ENCODE data around the gene BIN1. TPM values are rescaled to one million over a fixed set of nuclear protein-coding genes. Genes with fewer than 3 reads are reported as not detected.

The BIN1 gene
- total RNA-seq, 1 donor from 2014 or later: 11.8 TPM

DNA sequence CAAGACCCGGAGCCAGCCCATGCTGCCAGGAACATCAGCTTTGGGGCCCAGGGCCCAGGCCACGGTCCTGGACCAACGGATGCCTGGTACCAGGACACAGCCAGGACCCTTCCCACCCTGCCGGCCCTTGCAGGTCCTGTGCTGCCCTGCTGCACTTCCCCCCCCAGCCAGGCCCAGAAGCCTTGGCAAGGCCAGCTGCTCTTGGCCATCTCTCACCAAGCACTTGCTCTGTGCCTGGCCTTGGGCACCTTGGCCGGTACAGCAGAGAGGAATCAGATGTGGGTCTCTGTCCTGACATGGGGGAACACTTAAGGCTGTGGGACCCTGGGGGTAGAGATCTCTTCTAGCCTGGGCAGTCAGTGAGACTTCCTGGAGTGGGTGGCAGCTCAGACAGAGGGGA is 28.9 kb downstream of the BIN1 start:
- DNase-seq (ENCODE audit: low read depth) (no peak), FAIRE-seq (no peak)
- no peak overlapping the region for H3K4me3 ChIP-seq (ENCODE audit: low read depth, low read length)
- H3K36me3 ChIP-seq (ENCODE audit: control insufficient read depth, insufficient read depth, low read length): no peaks in the 10 kb centered on the region
- H3K27me3 ChIP-seq (ENCODE audit: control insufficient read depth, insufficient read depth, low read length): no peaks in the 10 kb centered on the region
- TF ChIP-seq, protein P1, sequence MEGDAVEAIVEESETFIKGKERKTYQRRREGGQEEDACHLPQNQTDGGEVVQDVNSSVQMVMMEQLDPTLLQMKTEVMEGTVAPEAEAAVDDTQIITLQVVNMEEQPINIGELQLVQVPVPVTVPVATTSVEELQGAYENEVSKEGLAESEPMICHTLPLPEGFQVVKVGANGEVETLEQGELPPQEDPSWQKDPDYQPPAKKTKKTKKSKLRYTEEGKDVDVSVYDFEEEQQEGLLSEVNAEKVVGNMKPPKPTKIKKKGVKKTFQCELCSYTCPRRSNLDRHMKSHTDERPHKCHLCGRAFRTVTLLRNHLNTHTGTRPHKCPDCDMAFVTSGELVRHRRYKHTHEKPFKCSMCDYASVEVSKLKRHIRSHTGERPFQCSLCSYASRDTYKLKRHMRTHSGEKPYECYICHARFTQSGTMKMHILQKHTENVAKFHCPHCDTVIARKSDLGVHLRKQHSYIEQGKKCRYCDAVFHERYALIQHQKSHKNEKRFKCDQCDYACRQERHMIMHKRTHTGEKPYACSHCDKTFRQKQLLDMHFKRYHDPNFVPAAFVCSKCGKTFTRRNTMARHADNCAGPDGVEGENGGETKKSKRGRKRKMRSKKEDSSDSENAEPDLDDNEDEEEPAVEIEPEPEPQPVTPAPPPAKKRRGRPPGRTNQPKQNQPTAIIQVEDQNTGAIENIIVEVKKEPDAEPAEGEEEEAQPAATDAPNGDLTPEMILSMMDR (IDR thresholded peaks at IDR 0.05; ENCODE audit: insufficient read depth, low read length, severe bottlenecking): no peak

DNA sequence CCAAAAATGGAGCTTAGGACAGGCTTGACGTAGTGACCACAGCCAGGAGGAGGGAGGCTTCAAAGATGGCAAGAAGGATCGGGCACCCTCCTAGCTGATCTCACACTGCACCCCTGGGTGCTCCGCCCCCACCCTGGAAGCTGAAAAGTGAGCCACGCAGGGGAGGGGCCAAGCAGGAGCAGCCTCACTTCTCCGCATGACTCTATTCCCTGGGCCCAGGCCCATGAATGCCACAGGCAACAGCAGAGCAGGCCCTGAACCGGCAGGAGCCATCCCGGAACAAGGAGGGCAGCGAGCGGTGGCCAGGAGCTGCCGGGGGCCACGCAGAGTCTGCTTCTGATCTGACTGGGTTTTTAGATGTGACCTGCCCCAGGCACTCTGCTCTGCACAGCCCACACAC is 30.0 kb downstream of the BIN1 start:
- Histone ChIP-seq H3K36me3 (ENCODE audit: control insufficient read depth, insufficient read depth, low read length) (no peaks in the 10 kb centered on the region), H3K27me3 (ENCODE audit: control insufficient read depth, insufficient read depth, low read length) (no peaks in the 10 kb centered on the region), H3K4me3 (ENCODE audit: low read depth, low read length) (no peak overlapping the region)
- TF ChIP-seq, protein P1 (IDR thresholded peaks at IDR 0.05; ENCODE audit: insufficient read depth, low read length, severe bottlenecking): no peak
- FAIRE-seq (no peak), DNase-seq (ENCODE audit: low read depth) (no peak)

DNA sequence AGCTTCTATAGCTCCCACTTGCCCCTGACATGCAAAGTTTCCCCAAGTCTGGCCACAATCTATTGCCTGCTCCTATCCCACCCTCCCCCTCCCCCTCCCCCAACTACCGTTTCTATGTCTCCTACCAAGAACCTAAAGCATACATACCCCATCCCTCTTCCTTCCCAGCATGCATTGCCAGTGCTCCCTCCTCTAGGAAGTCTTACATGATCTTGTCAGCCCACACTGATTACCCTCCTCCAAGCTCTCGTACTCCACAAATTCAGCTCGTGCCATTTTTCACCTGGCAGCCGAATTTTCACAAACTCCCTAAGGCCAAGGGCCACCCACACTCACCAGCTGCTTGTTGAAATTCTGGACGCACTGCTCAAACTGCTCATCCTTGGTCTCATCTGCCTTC is 30.7 kb downstream of the BIN1 start:
- no peaks in the 10 kb centered on the region for H3K27me3 ChIP-seq (ENCODE audit: control insufficient read depth, insufficient read depth, low read length)
- TF ChIP-seq, protein P1 (IDR thresholded peaks at IDR 0.05; ENCODE audit: insufficient read depth, low read length, severe bottlenecking): no peak
- no peak for DNase-seq (ENCODE audit: low read depth)
- FAIRE-seq: no peak
- H3K36me3 ChIP-seq (ENCODE audit: control insufficient read depth, insufficient read depth, low read length): no peaks in the 10 kb centered on the region
- no peak overlapping the region for H3K4me3 ChIP-seq (ENCODE audit: low read depth, low read length)

DNA sequence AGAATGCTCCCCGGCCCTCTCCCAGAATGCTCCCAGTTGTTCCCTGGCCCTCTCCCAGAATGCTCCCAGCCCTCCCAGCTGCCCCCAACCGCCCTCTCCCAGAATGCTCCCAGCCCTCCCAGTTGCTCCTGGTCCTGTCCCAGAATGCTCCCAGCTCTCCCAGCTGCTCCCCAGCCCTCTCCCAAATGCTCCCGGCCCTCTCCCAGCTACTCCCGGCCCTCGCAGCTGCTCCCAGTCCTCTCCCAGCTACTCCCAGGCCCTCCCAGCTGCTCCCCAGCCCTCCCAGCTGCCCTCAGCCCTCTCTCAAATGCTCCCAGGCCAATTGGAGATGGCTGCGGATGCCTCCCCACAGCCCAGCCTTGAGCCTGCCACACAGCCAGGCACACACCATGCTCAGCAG is 31.1 kb downstream of the BIN1 start:
- no peaks in the 10 kb centered on the region for H3K27me3 ChIP-seq (ENCODE audit: control insufficient read depth, insufficient read depth, low read length)
- no peak overlapping the region for H3K4me3 ChIP-seq (ENCODE audit: low read depth, low read length)
- no peaks in the 10 kb centered on the region for H3K36me3 ChIP-seq (ENCODE audit: control insufficient read depth, insufficient read depth, low read length)
- TF ChIP-seq, protein P1 (IDR thresholded peaks at IDR 0.05; ENCODE audit: insufficient read depth, low read length, severe bottlenecking): no peak
- DNase-seq (ENCODE audit: low read depth): no peak
- no peak for FAIRE-seq

DNA sequence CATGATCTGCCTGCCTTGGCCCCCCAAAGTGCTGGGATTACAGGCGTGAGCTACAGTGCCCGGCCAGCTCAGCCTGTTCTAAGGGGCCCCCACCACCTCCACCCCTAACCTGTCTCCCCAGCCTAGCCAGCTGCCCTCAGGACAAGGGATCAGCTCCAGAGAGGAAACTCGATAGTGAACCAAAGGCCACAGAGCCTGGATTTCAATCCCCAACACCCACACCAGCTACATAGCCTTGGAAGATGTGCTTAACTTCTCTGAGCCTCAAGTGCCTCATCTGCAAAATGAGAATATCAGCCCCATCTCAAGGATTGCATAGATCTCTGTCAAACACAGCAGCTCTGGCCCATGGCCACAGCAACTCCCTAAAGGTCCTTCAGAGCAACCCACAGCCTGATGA is 32.0 kb downstream of the BIN1 start:
- Histone ChIP-seq H3K36me3 (ENCODE audit: control insufficient read depth, insufficient read depth, low read length) (no peaks in the 10 kb centered on the region), H3K27me3 (ENCODE audit: control insufficient read depth, insufficient read depth, low read length) (no peaks in the 10 kb centered on the region), H3K4me3 (ENCODE audit: low read depth, low read length) (no peak overlapping the region)
- DNase-seq (ENCODE audit: low read depth): no peak
- TF ChIP-seq, protein P1 (IDR thresholded peaks at IDR 0.05; ENCODE audit: insufficient read depth, low read length, severe bottlenecking): no peak
- no peak for FAIRE-seq

DNA sequence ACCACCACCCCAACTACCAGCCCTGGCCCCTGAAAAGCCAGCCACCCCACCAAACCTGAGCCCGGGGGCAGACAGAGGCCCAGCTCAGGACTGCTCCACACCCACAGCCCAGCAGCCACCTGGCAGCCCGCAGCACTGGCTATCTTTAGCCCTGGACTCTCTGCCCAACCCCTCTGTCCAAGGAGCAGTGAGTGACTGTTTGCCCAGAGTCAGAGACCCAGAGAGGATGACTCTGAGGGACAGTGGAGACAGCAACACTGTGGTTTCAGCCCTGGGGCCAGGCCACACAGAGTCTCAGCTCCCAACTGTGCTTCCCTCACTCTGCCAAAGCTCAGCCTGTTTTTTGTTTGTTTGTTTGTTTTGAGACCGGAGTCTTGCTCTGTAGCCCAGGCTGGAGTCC is 32.6 kb downstream of the BIN1 start:
- DNase-seq (ENCODE audit: low read depth): no peak
- H3K36me3 ChIP-seq (ENCODE audit: control insufficient read depth, insufficient read depth, low read length): no peaks in the 10 kb centered on the region

More for the DNA sequence above, 32.6 kb downstream of the BIN1 start:
- no peak for FAIRE-seq
- H3K27me3 ChIP-seq (ENCODE audit: control insufficient read depth, insufficient read depth, low read length): no peaks in the 10 kb centered on the region
- TF ChIP-seq, protein P1 (IDR thresholded peaks at IDR 0.05; ENCODE audit: insufficient read depth, low read length, severe bottlenecking): no peak
- no peak overlapping the region for H3K4me3 ChIP-seq (ENCODE audit: low read depth, low read length)

All from bronchial epithelial cell (primary cell).